GM06990 (cell line): ENCODE measurements around the gene TULP4.

Source experiments
- DNase-seq: peaks from one replicate; pipeline ENCODE4 v3.0.0-alpha.2; 2011; ENCODE audit not compliant: insufficient read length; ENCODE audit errors: extremely low read depth
- H3K27me3 ChIP-seq: replicated peaks from 2 replicates; pipeline ENCODE4 v1.6.0; 2011; ENCODE audit warnings: low read length; ENCODE audit not compliant: control insufficient read depth, insufficient read depth
- H3K36me3 ChIP-seq: 2 replicates; pipeline ENCODE4 v1.5.1; 2011; ENCODE audit warnings: low read length; ENCODE audit not compliant: control insufficient read depth, insufficient read depth
- H3K4me3 ChIP-seq: replicated peaks from 2 replicates; pipeline ENCODE4 v1.5.1; 2011; ENCODE audit warnings: low read depth, mild to moderate bottlenecking, control low read depth, low read length
- TF ChIP-seq, protein P1 (sequence below): IDR thresholded peaks from 2 replicates; pipeline ENCODE4 v1.5.1; 2011; ENCODE audit warnings: low read length, control low read depth, mild to moderate bottlenecking, inconsistent platforms; ENCODE audit not compliant: insufficient read depth, poor library complexity, severe bottlenecking

The TULP4 gene

DNA sequence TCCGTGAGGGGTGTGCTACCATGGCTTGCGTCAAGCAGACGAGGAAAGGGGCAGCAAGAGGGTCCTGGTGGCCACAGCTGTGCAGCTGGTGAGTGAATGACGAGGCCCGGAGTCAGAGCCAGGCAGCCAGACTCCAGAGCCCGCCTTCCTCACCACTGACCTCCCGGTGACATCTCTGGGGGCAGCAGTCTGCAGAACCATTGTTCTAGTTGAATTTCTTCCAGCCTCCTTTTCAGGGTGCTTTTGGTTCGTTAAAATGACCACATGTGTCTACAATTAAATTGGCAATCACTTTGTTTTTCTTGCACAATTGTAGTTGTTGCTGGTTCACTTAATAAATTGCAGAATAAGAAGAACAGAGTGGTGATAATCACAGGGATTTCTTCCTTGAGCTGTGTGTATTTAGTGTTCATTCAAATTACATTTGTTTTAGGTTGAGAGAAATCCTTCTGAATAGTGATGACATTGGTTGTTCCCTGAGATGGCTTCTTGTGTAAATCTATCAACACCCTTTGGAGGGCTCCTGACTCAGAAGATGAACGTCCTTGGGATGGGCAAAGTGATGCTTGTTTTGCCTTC is 96.4 kb downstream of the TULP4 start:
- H3K36me3 ChIP-seq, result no peaks in the 10 kb centered on the region
- no peak overlapping the region for H3K4me3 ChIP-seq
- no peaks in the 10 kb centered on the region for H3K27me3 ChIP-seq
- DNase-seq, result no peak
- TF ChIP-seq, protein P1, sequence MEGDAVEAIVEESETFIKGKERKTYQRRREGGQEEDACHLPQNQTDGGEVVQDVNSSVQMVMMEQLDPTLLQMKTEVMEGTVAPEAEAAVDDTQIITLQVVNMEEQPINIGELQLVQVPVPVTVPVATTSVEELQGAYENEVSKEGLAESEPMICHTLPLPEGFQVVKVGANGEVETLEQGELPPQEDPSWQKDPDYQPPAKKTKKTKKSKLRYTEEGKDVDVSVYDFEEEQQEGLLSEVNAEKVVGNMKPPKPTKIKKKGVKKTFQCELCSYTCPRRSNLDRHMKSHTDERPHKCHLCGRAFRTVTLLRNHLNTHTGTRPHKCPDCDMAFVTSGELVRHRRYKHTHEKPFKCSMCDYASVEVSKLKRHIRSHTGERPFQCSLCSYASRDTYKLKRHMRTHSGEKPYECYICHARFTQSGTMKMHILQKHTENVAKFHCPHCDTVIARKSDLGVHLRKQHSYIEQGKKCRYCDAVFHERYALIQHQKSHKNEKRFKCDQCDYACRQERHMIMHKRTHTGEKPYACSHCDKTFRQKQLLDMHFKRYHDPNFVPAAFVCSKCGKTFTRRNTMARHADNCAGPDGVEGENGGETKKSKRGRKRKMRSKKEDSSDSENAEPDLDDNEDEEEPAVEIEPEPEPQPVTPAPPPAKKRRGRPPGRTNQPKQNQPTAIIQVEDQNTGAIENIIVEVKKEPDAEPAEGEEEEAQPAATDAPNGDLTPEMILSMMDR, result no peak

DNA sequence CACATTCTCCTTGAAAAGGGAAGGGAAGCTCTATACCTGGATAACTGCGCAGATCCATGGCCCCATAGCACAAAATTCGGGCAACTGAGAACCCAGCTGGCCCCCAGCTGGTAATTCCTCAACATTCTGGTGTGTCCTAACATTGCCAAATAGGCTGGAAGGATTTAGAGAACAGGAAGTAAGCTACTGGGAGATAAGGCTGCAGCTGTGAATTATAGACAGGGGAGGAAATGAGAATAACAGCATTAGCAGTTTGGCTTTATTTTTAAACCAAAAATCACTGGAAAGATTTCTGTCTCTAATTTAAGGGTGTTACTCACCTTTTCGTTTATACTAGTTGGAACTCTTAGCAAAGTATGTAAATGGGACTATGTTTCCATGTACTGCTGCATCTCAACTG is 97.2 kb downstream of the TULP4 start:
- Histone ChIP-seq H3K36me3 (no peaks in the 10 kb centered on the region; the same call in 1 of the 2 replicates), H3K27me3 (no peaks in the 10 kb centered on the region), H3K4me3 (no peak overlapping the region)
- no peak for DNase-seq
- TF ChIP-seq, protein P1, result no peak

DNA sequence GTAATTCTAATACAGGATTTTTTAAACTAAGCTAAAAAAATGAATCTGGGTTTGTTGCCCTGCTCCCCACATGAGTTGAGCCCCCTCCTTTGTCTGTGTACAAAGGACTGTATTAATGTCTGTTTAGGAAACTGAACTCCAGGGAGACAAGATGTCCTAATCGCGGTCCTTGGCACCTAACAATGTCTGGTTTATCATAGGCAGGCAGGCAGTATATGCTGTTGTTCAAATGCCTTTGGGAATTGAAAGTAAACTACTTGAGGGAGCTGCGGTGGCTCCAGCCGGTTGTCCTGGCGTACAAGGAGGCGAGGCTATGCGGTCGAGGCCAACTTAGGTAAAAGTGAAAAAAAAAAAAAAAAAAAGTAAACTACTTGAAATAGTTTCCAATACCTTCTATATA is 98.5 kb downstream of the TULP4 start:
- Histone ChIP-seq H3K4me3 (no peak overlapping the region), H3K36me3 (peaks cover 3% of the 10 kb centered on the region), H3K27me3 (no peaks in the 10 kb centered on the region)
- TF ChIP-seq, protein P1, result no peak
- DNase-seq, result no peak

DNA sequence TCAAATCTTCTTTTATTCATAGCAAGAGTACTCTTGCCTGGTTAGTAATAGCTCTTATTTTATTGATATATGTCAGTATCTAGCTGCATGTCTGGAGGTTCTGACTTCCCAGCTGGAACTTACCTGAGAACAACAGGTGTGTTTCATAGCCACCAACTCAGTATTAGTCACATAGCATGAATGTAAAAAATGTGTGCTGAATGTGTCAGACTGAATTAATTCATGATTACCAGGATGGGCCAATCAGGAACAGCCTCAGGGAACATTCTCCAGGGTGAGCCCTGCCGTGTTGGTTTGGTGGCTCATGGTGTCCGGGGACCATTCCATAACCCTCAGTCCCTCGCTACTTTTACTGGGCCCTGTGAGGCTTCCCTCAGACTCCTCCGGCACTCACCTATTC is 99.7 kb downstream of the TULP4 start:
- no peaks in the 10 kb centered on the region for H3K27me3 ChIP-seq
- H3K36me3 ChIP-seq, result peaks cover 3% of the 10 kb centered on the region
- TF ChIP-seq, protein P1, result no peak
- DNase-seq, result no peak
- no peak overlapping the region for H3K4me3 ChIP-seq

DNA sequence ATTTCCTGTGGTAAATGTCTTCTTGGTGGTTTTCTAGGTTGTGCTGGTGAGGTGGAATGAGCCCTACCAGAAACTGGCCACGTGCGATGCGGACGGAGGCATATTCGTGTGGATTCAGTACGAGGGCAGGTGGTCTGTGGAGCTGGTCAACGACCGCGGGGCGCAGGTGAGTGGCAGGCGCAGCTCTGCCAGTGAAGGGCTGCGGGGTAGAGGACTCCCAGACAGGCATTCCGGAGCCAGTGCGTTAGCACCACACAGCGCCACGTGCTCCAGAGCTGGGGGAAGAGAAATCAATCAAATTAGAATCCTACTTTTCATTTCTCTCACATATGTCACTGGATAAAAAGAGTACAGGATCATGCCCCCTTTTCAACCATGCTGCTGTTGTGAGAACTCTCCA is 100.8 kb downstream of the TULP4 start:
- Histone ChIP-seq H3K4me3 (no peak overlapping the region), H3K36me3 (peaks cover 3% of the 10 kb centered on the region), H3K27me3 (no peaks in the 10 kb centered on the region)
- no peak for DNase-seq
- TF ChIP-seq, protein P1, result no peak

DNA sequence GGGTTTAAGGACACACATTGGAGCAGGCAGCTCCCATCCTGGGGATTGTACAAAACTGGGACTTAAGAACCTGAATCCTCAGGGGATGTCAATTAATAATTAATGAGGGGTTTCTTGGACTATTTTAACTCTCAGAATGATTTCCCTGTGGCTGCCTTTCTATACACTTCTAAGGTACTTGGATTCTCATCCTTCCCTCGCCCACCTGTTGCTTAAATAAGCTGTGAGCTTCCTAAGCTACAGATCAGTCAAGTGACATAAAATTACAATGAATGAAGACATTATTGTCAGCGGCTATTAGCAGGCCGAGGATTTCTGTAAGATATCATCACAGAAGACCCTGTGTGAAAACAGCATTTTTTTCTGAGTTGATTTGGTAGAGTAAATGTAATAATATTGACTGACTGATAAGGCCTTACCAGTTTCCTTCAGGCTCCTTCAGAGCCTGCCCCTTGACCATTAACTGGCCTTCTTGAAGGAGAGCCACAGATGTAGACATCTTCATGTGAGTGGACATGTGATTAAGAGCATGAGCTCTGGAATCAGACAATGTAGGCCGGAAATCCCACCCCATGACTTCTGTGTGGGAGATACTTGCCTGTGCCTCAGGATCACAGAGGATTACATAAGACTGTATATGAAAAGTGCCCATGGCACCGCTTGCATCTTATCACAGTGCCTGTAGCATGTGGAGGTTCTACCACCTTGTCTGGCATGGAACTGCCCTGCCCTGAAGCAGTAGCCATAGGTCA is 101.7 kb downstream of the TULP4 start:
- TF ChIP-seq, protein P1, result no peak
- H3K27me3 ChIP-seq, result no peaks in the 10 kb centered on the region
- H3K4me3 ChIP-seq, result no peak overlapping the region
- no peak for DNase-seq
- peaks cover 3% of the 10 kb centered on the region for H3K36me3 ChIP-seq
